Smooth muscle cell (in vitro differentiated cells): ENCODE data around the gene WNT3. TPM values are rescaled to one million over a fixed set of nuclear protein-coding genes. Genes with fewer than 3 reads are reported as not detected.

Experiments
- DNase-seq: peaks from one replicate; lab custom pipeline; 2025; ENCODE audit not compliant: unreplicated experiment; lab: John Stamatoyannopoulos, UW
- H2AFZ ChIP-seq: fragments of 200-600 bp; sonication (generic); 2 replicates; pipeline ENCODE4 v1.6.0; 2016; ENCODE audit warnings: antibody characterized with exemption, low read depth, mild to moderate bottlenecking
- H3F3A ChIP-seq: fragments of 200-600 bp; sonication (generic); 2 replicates; pipeline ENCODE4 v1.6.0; 2017; ENCODE audit warnings: antibody characterized with exemption, low read depth
- H3K27ac ChIP-seq: fragments of 200-600 bp; sonication (generic); 2 replicates; pipeline ENCODE4 v1.5.1; 2016; ENCODE audit warnings: low read depth, mild to moderate bottlenecking
- H3K27me3 ChIP-seq: fragments of 200-600 bp; sonication (generic); 2 replicates; pipeline ENCODE4 v1.6.1; 2016; ENCODE audit warnings: low read depth, mild to moderate bottlenecking
- H3K36me3 ChIP-seq: fragments of 200-600 bp; sonication (generic); 2 replicates; pipeline ENCODE4 v1.5.1; 2016; ENCODE audit warnings: low read depth
- H3K4me1 ChIP-seq: fragments of 200-600 bp; sonication (generic); 2 replicates; pipeline ENCODE4 v1.5.1; 2016; ENCODE audit warnings: low read depth
- H3K4me2 ChIP-seq: fragments of 200-600 bp; sonication (generic); 2 replicates; pipeline ENCODE4 v1.6.0; 2016; ENCODE audit warnings: mild to moderate bottlenecking
- H3K4me3 ChIP-seq: fragments of 200-600 bp; sonication (generic); 2 replicates; pipeline ENCODE4 v1.5.1; 2016; ENCODE audit warnings: mild to moderate bottlenecking
- H3K79me2 ChIP-seq: fragments of 200-600 bp; sonication (generic); 2 replicates; pipeline ENCODE4 v1.6.0; 2016; ENCODE audit warnings: low read depth, mild to moderate bottlenecking
- H3K9ac ChIP-seq: fragments of 200-600 bp; sonication (generic); 2 replicates; pipeline ENCODE4 v1.6.0; 2016; ENCODE audit warnings: low read depth
- H3K9me3 ChIP-seq: fragments of 200-600 bp; sonication (generic); replicated peaks from 2 replicates; pipeline ENCODE4 v1.5.1; 2016; ENCODE audit warnings: low read depth
- H4K20me1 ChIP-seq: fragments of 200-600 bp; sonication (generic); 2 replicates; pipeline ENCODE4 v1.6.0; 2016; ENCODE audit warnings: low read depth
- CTCF ChIP-seq: fragments of 200-600 bp; sonication (generic); IDR thresholded peaks from 2 replicates; pipeline ENCODE4 v1.5.1; 2017; ENCODE audit warnings: borderline replicate concordance, mild to moderate bottlenecking, antibody characterized with exemption; ENCODE audit not compliant: insufficient read depth, poor library complexity, severe bottlenecking
- WGBS: methylation state at CpG from one replicate; pipeline ENCODE4 v1.1.7; 2016; ENCODE audit warnings: low lambda C conversion rate; 5-methylcytosine and 5-hydroxymethylcytosine counted together
- polyA plus RNA-seq: library from polyadenylated mRNA; unstranded; fragments of >200 nt; fragmentation: Nextera tagmentation; extraction: Ambion mirVana; gene quantifications from 2 replicates; pipeline ENCODE4 v1.2.1, GENCODE V29; 2016
- total RNA-seq: library from RNA; depleted of rRNA; stranded (reverse); fragments of >200 nt; gene quantifications from 2 replicates; pipeline ENCODE4 v1.2.3, GENCODE V29; 2014

WNT3 gene
- total and polyA plus RNA-seq, 2 experiments from 2014 or later = 2.9 to 6.2 TPM

- H3K27ac ChIP-seq = no peak overlapping the region
- H4K20me1 ChIP-seq = no peaks in the 10 kb centered on the region
- H3K36me3 ChIP-seq = no peaks in the 10 kb centered on the region
- H3K9me3 ChIP-seq = no peaks in the 10 kb centered on the region
- WGBS = 89% methylated on average over 8 of the region's 8 CpGs
- H3K9ac ChIP-seq = no peak overlapping the region
- H2AFZ ChIP-seq = no peak overlapping the region
- H3K4me3 ChIP-seq = no peak overlapping the region
- H3K4me2 ChIP-seq = no peak overlapping the region
- H3F3A ChIP-seq = no peaks in the 10 kb centered on the region
- no peaks in the 10 kb centered on the region for H3K4me1 ChIP-seq
- H3K27me3 ChIP-seq = no peaks in the 10 kb centered on the region
- TF ChIP-seq CTCF = no peak
- H3K79me2 ChIP-seq = no peaks in the 10 kb centered on the region
- no peak for DNase-seq
Measured at GRCh38 chr17:46863383-46864121, 45.1 kb upstream of the WNT3 start.

GRCh38 chr17:46862949-46863348, 44.5 kb upstream of the WNT3 start:
- DNase-seq = no peak
- Histone ChIP-seq H3K27ac (no peak overlapping the region), H3K4me1 (no peaks in the 10 kb centered on the region), H3K4me3 (no peak overlapping the region), H4K20me1 (no peaks in the 10 kb centered on the region), H3K4me2 (no peak overlapping the region), H2AFZ (no peak overlapping the region), H3K9me3 (no peaks in the 10 kb centered on the region), H3K27me3 (no peaks in the 10 kb centered on the region), H3K36me3 (no peaks in the 10 kb centered on the region), H3F3A (no peaks in the 10 kb centered on the region), H3K9ac (no peak overlapping the region), H3K79me2 (no peaks in the 10 kb centered on the region)
- WGBS = 67% methylated on average over 13 of the region's 13 CpGs
- TF ChIP-seq CTCF = no peak

GRCh38 chr17:46859996-46860395, 41.5 kb upstream of the WNT3 start:
- Histone ChIP-seq H3K4me1 (no peaks in the 10 kb centered on the region), H4K20me1 (no peaks in the 10 kb centered on the region), H3K4me3 (no peak overlapping the region), H3F3A (no peaks in the 10 kb centered on the region), H3K36me3 (no peaks in the 10 kb centered on the region), H2AFZ (no peak overlapping the region), H3K9ac (no peak overlapping the region), H3K27ac (no peak overlapping the region), H3K79me2 (no peaks in the 10 kb centered on the region), H3K9me3 (no peaks in the 10 kb centered on the region), H3K27me3 (no peaks in the 10 kb centered on the region), H3K4me2 (no peak overlapping the region)
- TF ChIP-seq CTCF = no peak
- DNase-seq = no peak
- 69% methylated on average over 5 of the region's 5 CpGs for WGBS

GRCh38 chr17:46857600-46857999, 39.1 kb upstream of the WNT3 start:
- 96% methylated on average over 1 of the region's 1 CpG for WGBS
- Histone ChIP-seq H3K9ac (no peak overlapping the region), H3K4me3 (no peak overlapping the region), H3F3A (no peaks in the 10 kb centered on the region), H2AFZ (no peak overlapping the region), H3K4me2 (no peak overlapping the region), H3K4me1 (no peaks in the 10 kb centered on the region), H3K79me2 (no peaks in the 10 kb centered on the region), H3K27ac (no peak overlapping the region), H4K20me1 (no peaks in the 10 kb centered on the region), H3K36me3 (no peaks in the 10 kb centered on the region), H3K27me3 (no peaks in the 10 kb centered on the region), H3K9me3 (no peaks in the 10 kb centered on the region)
- DNase-seq = no peak
- TF ChIP-seq CTCF = no peak
